Neural crest cell (in vitro differentiated cells): ENCODE results near the gene APBB1IP. TPM values are rescaled to one million over a fixed set of nuclear protein-coding genes. Genes with fewer than 3 reads are reported as not detected.

Experiments used
- DNase-seq: peaks from one replicate; pipeline ENCODE4 v3.0.0; 2021; ENCODE audit warnings: low read depth, mixed read lengths, low spot score
- H3K27ac Mint-ChIP-seq: one replicate; pipeline ENCODE4 v1.8.0; 2021; ENCODE audit warnings: mild to moderate bottlenecking, mixed read lengths; ENCODE audit not compliant: unreplicated experiment
- H3K27me3 Mint-ChIP-seq: 2 replicates; pipeline ENCODE4 v1.8.0; 2021; ENCODE audit warnings: low read depth, mild to moderate bottlenecking, mixed read lengths
- H3K36me3 Mint-ChIP-seq: 2 replicates; pipeline ENCODE4 v1.8.0; 2021; ENCODE audit warnings: low read depth, mild to moderate bottlenecking, mixed read lengths
- H3K4me1 Mint-ChIP-seq: 2 replicates; pipeline ENCODE4 v1.8.0; 2021; ENCODE audit warnings: mixed read lengths
- H3K4me3 Mint-ChIP-seq: one replicate; pipeline ENCODE4 v1.8.0; 2021; ENCODE audit warnings: mild to moderate bottlenecking, mixed read lengths
- H3K9me3 Mint-ChIP-seq: 2 replicates; pipeline ENCODE4 v1.8.0; 2021; ENCODE audit warnings: mixed read lengths
- CTCF ChIP-seq: fragments of 200-600 bp; sonication (generic); conservative IDR thresholded peaks from 2 replicates; pipeline ENCODE4 v1.5.0; 2021; ENCODE audit warnings: antibody characterized with exemption, mild to moderate bottlenecking
- total RNA-seq: library from RNA; stranded (reverse); gene quantifications from 2 replicates; pipeline ENCODE4 v1.2.1, GENCODE V29; 2021

Gene APBB1IP
- total RNA-seq, 1 donor from 2014 or later = not detected

DNA sequence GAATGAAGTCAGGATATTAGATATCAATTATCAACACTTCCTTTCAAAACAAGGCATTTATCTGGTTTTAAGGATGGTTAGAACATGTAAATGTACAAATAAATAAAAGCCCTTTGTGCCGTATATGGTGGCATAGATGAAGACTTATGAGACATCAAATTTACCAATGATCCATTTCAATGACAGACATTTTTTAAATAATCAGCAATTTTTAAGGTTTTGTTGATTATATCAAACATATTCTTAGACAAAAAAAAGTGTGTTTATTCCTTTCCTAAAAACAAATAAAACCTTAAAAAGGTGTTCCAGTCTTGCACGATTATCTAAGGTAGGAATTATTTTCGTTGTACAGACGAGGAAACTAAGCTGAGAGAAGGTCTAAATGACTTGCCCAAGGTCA lies 13.8 kb downstream of the APBB1IP start:
- H3K27ac Mint-ChIP-seq = no peak overlapping the region
- H3K36me3 Mint-ChIP-seq = no peaks in the 10 kb centered on the region
- peaks cover 17% of the 10 kb centered on the region for H3K4me1 Mint-ChIP-seq
- DNase-seq = no peak
- H3K9me3 Mint-ChIP-seq = no peaks in the 10 kb centered on the region
- H3K4me3 Mint-ChIP-seq = no peak overlapping the region
- H3K27me3 Mint-ChIP-seq = no peaks in the 10 kb centered on the region
- no peak for TF ChIP-seq CTCF

DNA sequence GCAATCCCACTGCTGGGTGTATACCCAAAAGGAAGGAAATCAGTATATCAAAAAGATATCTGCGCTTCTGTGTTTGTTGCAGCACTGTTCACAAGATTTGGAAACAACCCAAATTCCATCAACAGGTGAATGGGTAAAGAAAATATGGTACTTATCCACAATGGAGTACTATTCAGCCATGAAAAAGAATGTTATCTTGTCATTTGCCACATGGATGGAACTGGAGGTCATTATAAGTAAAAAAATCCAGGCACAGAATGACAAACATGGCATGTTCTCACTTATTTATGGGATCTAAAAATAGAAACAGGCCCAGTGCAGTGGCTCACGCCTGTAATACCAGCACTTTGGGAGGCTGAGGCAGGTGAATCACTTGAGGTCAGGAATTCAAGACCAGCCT lies 15.7 kb downstream of the APBB1IP start:
- H3K4me3 Mint-ChIP-seq = no peak overlapping the region
- H3K36me3 Mint-ChIP-seq = no peaks in the 10 kb centered on the region
- H3K4me1 Mint-ChIP-seq = peaks cover 14% of the 10 kb centered on the region
- no peak overlapping the region for H3K27ac Mint-ChIP-seq
- no peaks in the 10 kb centered on the region for H3K27me3 Mint-ChIP-seq
- no peak for DNase-seq
- no peaks in the 10 kb centered on the region for H3K9me3 Mint-ChIP-seq
- TF ChIP-seq CTCF = no peak

DNA sequence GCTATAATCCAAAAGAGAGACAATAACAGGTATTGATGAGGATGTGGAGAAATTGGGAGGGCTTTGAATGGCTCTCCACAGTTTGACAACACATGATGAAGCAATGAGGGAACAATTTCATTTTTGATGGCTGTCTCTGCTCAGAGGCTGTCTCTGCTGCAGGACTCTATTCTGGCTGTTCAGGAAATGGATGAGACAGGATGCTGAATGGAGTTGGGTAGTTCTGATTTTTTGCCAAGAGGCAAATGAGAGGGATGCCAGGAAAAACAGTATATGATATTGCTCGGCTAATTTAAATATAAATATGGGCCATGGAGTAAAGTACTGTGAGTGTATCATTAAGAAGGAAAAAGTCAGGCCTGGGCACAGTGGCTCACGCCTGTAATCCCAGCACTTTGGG lies 16.8 kb downstream of the APBB1IP start:
- Mint-ChIP-seq H3K4me1 (peaks cover 10% of the 10 kb centered on the region), H3K27me3 (no peaks in the 10 kb centered on the region), H3K27ac (no peak overlapping the region), H3K9me3 (no peaks in the 10 kb centered on the region), H3K36me3 (no peaks in the 10 kb centered on the region), H3K4me3 (no peak overlapping the region)
- TF ChIP-seq CTCF = no peak
- no peak for DNase-seq

GRCh38 chr10:26455567-26456315 lies 17.6 kb downstream of the APBB1IP start:
- no peaks in the 10 kb centered on the region for H3K9me3 Mint-ChIP-seq
- TF ChIP-seq CTCF = no peak
- no peak overlapping the region for H3K4me3 Mint-ChIP-seq

GRCh38 chr10:26457088-26457487 lies 18.9 kb downstream of the APBB1IP start:
- H3K36me3 Mint-ChIP-seq = no peaks in the 10 kb centered on the region
- H3K4me1 Mint-ChIP-seq = no peaks in the 10 kb centered on the region
- H3K27ac Mint-ChIP-seq = no peak overlapping the region
- no peaks in the 10 kb centered on the region for H3K27me3 Mint-ChIP-seq
- H3K4me3 Mint-ChIP-seq = no peak overlapping the region
- no peak for TF ChIP-seq CTCF
- no peaks in the 10 kb centered on the region for H3K9me3 Mint-ChIP-seq
- no peak for DNase-seq

More at GRCh38 chr10:26455567-26456315, 17.6 kb downstream of the APBB1IP start:
- no peaks in the 10 kb centered on the region for H3K27me3 Mint-ChIP-seq
- H3K36me3 Mint-ChIP-seq = no peaks in the 10 kb centered on the region
- no peak for DNase-seq
- peaks cover 1% of the 10 kb centered on the region for H3K4me1 Mint-ChIP-seq
- H3K27ac Mint-ChIP-seq = no peak overlapping the region
